Measurements from ENCODE around the gene RBBP8NL. TPM values are rescaled to one million over a fixed set of nuclear protein-coding genes. Genes with fewer than 3 reads are reported as not detected.

The RBBP8NL gene
- total and polyA plus RNA-seq, 9 of the 15 experiments (the other 6 are each of a cell fraction or from before 2014, with no cell fraction given) = not detected

GRCh38 chr20:62474604-62475026 lies 47.3 kb upstream of the RBBP8NL start:
- ChIA-PET CTCF (ENCODE audit: low intra/inter-chr PET ratio) (no interaction called here), POLR2A (no interaction called here)
- Histone ChIP-seq H2AFZ (ENCODE audit: low read depth, low read length) (no peak overlapping the region), H3K9me1 (ENCODE audit: control insufficient read depth, insufficient read depth, low read length) (peaks cover 2% of the 10 kb centered on the region), H3K79me2 (ENCODE audit: control insufficient read depth, insufficient read depth, low read length) (no peaks in the 10 kb centered on the region), H3K4me3 (no peak overlapping the region), H3K4me1 (replicated peaks in 1 of 2; ENCODE audit: control insufficient read depth in 2 of 2, insufficient read depth in 2 of 2, low read length in 2 of 2) (peaks cover 4 to 70% of the 10 kb centered on the region in 2 experiments; a peak in 3 of 5 replicates), H3K9me3 (replicated peaks; ENCODE audit: control insufficient read depth, insufficient read depth, low read depth, low read length) (no peaks in the 10 kb centered on the region), H3K27ac (ENCODE audit: extremely low read depth, low read depth, low read length) (no peak overlapping the region), H3K4me2 (ENCODE audit: insufficient read depth, low read length) (no peak overlapping the region), H3K9ac (ENCODE audit: insufficient read depth in 1 of 2, low read depth in 2 of 2, low read length in 2 of 2) (no peak overlapping the region), H4K20me1 (replicated peaks; ENCODE audit: control insufficient read depth, insufficient read depth, low read length) (no peaks in the 10 kb centered on the region), H3K36me3 (ENCODE audit: control insufficient read depth, insufficient read depth, low read length) (no peaks in the 10 kb centered on the region), H3K27me3 (ENCODE audit: control insufficient read depth in 2 of 2, insufficient read depth in 2 of 2, low read length in 2 of 2) (peaks cover 5 to 36% of the 10 kb centered on the region in 2 experiments; a peak in 4 of 5 replicates)
- no peak for ATAC-seq
- DNase-seq (ENCODE audit: extremely low read depth in 1 of 4, low spot score in 3 of 4) = no peak
- 69% methylated on average over 25 of the region's 25 CpGs for WGBS (ENCODE audit: insufficient coverage, low coverage, missing lambda C conversion rate)
- in situ Hi-C loops (cut with MboI) = no loop called here
- BruUV-seq (replicated peaks) = no TSS peak
- no peak for FAIRE-seq
- intact Hi-C loops (cut with micrococcal nuclease) = no loop called here
- TF ChIP-seq ZBTB1 (CRISPR knock-in tag; IDR thresholded peaks at IDR 0.05; ENCODE audit: borderline replicate concordance, low read depth) (no peak), NELFE (IDR thresholded peaks at IDR 0.05; ENCODE audit: insufficient read depth, insufficient read length) (no peak), CLOCK (CRISPR knock-in tag; IDR thresholded peaks at IDR 0.05; ENCODE audit: borderline replicate concordance) (no peak), ZBTB17 (CRISPR knock-in tag; IDR thresholded peaks at IDR 0.05) (no peak), ZNF609 (CRISPR knock-in tag; IDR thresholded peaks at IDR 0.05; ENCODE audit: borderline replicate concordance) (no peak), POLR2AphosphoS5 (IDR thresholded peaks at IDR 0.05; ENCODE audit: control insufficient read depth, insufficient read depth, low read depth, low read length) (no peak), ZNF282 (CRISPR knock-in tag; IDR thresholded peaks at IDR 0.05) (no peak), RAD21 (CRISPR knock-in tag; conservative IDR thresholded peaks at IDR 0.05 in 1 of 2, IDR thresholded peaks at IDR 0.05 in 1 of 2) (no peak), DPF2 (IDR thresholded peaks at IDR 0.05) (no peak), ZNF766 (CRISPR knock-in tag; conservative IDR thresholded peaks at IDR 0.05) (no peak), ELF2 (CRISPR knock-in tag; IDR thresholded peaks at IDR 0.05) (no peak), TAF9B (IDR thresholded peaks at IDR 0.05; ENCODE audit: partially characterized antibody) (no peak), MLX (CRISPR knock-in tag; conservative IDR thresholded peaks at IDR 0.05) (no peak), JUNB (CRISPR knock-in tag; conservative IDR thresholded peaks at IDR 0.05) (no peak), GTF2A2 (tag; IDR thresholded peaks at IDR 0.05) (no peak)

Data from K562 (cell line).